Loucy (cell line): ENCODE measurements around the gene ACADL.

Experiments used
- EZH2phosphoT487 ChIP-seq: fragments of 200-600 bp; IDR thresholded peaks from 2 replicates; pipeline ENCODE4 v1.6.1; 2018; ENCODE audit warnings: antibody characterized with exemption, mild to moderate bottlenecking, moderate library complexity, borderline replicate concordance
- TF ChIP-seq, protein P1 (sequence below): fragments of 200-600 bp; sonication (generic); conservative IDR thresholded peaks from 2 replicates; pipeline ENCODE4 v1.5.1; 2014; ENCODE audit warnings: mild to moderate bottlenecking, antibody characterized with exemption, low read length

DNA sequence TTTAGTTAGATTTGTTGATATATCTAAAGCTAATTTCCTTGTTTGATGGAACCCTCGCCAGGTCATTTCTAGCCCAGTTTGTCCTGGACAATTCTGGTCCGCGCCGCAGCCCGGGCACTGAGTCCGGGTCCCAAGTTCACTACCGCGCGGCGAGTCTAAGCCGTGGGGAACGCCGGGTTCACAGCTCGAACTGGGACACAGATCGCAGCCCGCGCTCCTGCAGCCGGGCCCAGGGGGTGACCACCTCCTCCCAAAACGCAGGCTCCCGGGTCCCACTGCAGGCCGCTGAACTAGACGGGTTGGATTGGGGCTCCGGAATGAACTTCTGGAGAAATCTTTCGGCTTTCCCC is 681 bp downstream of the ACADL start:
- TF ChIP-seq, protein P1, sequence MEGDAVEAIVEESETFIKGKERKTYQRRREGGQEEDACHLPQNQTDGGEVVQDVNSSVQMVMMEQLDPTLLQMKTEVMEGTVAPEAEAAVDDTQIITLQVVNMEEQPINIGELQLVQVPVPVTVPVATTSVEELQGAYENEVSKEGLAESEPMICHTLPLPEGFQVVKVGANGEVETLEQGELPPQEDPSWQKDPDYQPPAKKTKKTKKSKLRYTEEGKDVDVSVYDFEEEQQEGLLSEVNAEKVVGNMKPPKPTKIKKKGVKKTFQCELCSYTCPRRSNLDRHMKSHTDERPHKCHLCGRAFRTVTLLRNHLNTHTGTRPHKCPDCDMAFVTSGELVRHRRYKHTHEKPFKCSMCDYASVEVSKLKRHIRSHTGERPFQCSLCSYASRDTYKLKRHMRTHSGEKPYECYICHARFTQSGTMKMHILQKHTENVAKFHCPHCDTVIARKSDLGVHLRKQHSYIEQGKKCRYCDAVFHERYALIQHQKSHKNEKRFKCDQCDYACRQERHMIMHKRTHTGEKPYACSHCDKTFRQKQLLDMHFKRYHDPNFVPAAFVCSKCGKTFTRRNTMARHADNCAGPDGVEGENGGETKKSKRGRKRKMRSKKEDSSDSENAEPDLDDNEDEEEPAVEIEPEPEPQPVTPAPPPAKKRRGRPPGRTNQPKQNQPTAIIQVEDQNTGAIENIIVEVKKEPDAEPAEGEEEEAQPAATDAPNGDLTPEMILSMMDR: no peak
- no peak for TF ChIP-seq EZH2phosphoT487
